ENCODE results near the gene GPC6.

The GPC6 gene

DNA sequence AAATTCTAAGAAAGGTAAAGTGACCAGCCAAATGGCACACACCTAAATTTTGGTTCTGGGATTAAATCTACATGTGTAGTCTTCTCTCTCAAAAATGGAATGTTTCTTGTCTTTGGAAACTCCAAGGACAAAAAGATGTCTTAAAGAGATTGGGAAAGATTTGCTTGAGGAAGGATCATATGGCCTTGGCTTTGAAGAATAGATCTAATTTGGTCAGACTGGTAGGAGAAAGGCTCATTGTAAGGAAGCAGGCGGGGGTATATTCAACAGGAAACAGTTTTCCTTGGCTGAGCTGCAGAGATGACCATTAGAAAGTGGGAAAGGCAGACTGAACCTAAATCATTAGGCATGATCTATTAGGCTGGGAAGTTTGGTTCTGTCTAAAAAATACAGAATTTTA lies 887.6 kb downstream of the GPC6 start:
- DNase-seq (ENCODE audit: low read depth), result no peak

DNA sequence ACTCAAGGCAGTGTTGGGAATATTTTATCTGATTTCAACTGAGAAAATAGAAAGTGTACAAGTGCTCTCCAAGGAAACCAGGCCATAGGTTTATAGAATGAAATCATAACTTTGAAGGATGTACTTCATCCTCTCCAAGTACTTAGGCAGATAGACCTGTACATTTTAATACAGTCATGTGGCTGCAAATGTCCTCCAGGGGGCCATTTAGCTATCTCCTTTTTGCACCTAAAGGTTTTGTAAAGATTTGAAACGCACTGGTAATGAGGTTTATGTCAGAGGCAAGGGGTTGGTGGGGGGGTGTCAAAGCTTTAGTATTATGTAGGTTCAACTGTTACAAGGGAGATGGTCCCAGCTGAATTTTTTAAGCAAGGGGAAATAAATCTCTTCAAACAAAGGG lies 888.4 kb downstream of the GPC6 start:
- DNase-seq (ENCODE audit: low read depth), result no peak

DNA sequence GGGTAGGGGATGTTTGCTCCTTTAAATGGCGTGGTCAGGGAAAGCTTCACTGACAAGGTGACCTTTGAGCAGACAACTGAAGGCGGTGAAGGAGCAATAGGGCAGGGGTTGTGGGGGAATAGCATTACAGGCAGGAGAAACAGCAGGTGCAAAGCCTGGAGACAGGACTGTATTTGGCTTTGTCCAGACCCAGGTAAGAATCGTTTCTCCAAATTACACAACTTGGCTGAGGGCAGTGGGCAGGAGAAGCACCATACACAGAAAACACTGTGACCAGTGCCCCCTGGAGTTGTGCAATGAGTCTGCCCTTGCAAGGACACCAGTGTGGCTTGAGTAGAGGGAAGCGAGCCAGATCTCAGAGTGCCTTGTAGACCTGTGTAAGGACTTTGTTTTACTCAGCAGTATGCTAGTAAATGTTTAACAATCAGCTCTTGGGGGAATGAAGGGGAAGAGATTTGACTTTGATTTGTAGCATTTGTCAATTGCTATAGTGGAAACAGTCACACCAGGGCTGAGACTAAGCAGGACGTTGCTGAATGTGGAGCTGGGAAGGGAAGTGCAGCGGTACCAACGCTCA lies 892.8 kb downstream of the GPC6 start:
- DNase-seq (ENCODE audit: low read depth), result no peak

DNA sequence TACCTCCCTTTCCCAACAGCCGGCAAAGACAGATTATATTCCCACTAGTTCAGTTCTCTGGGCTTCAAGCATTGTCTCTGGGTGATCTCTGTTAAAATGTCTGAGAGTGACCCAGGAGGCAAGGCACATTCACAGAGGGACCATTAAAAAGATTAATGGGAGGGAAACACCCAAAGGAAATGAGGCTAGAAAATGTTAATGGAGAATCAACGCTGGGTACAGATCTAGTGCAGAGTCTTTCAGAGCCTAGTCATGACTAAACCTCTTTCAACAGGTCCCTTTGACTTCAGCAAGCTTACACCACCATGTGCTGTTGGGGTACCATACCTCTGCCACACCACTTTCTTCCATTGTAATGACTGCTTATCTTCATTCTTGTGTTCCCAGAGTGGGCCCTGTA lies 894.3 kb downstream of the GPC6 start:
- DNase-seq (ENCODE audit: low read depth), result no peak

DNA sequence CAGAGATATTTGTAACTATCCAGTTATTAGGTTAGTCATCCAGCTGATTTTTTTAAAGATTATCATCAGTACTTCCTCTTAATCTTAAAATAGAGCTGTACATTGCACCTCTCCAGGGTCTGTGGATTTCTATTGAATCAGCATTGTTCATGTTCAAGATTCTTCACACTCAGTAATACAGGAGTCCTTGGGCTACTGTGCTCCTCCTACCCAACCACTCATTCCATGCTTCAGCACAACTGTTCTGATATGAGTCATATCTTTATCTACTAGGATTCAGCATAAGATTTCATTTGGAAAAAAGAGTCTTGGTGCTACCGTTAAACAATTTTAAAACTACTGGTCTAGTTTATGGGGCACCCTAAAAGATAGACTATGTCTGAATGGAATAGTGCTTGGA lies 895.1 kb downstream of the GPC6 start:
- no peak for DNase-seq (ENCODE audit: low read depth)

DNA sequence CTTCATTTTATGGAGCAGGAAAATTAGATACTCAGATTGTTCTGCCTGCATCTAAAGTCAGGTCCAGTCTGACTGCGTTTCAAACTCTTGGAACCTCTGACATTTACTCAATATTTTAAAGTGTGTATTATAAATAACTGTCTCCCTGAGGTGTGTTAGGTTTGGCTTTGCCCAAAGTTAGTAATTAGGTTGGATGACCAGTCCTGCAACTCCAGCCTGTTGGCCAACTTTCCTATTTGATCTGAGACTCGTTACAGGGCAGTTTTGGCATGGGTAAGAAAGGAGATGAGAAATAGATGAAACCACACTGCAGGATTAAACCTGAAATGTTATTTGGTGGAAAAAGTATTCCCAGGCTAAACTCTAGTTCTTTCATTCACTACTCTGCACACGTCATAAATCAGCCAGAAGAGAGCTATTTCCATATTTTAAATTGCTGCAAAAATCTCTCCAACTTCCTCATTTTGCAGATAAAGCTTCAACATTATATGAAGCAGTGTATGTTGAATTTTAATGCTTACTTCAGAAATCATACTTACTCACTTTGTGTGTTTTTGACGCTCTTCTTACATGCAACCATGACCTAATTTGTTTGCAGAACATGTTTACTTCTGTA lies 895.8 kb downstream of the GPC6 start:
- DNase-seq (ENCODE audit: low read depth), result no peak

DNA sequence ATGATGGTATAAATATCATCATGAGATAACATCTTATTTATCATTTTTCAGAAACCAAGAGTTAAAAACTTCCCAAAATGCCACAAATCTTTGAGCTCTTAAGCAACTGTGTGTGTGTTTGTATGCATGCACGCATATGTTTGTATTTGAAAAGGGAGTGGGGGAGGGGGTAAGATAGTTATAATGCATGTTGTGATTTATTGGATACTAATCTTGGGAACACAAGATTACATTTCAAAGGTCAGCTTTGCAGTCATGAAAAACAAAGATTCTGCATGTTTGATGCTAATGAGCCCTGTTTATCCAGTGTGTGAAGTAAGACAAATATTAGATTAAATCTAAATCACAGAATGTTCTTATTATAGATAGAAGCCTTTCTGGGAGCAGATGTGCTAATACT lies 897.0 kb downstream of the GPC6 start:
- DNase-seq (ENCODE audit: low read depth), result peak; percentile 2

DNA sequence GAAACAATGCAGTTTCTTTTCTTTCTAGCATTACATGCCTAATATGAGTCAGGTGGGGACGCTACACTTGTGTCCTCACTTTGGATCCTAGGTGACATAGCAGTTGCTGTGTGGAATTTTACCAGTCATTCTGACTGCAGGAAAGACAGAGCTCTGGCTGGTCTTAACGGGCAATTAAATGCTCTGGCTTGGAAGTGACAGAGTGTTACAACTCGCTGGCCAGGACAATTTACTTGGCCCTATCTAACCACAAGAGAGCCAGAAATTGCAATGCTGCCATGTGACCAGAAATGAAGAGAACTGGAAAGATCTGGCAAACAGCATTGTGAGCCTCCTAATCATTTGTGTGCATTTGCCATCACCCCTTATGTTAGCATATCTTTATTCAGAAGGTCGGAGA lies 901.8 kb downstream of the GPC6 start:
- DNase-seq (ENCODE audit: low read depth), result no peak

DNA sequence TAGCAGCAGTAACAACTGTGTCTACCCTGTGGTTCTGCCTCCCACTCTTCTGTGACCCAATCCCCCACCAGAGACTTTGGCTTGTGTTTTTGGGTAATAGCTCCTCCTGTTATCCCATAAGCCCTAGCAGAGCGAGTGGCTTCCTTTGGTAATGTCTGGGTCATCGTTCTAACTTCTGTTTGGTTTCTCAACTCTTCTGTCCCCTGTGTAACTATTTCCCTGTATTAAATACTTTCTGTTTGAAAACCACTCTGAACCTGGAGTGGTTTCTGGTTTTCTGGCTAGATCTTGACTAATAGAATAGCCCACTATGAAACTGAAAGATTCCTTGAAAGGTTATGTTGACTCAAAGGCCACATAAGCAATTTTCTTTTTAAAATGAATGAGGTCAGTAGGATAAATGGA lies 902.9 kb downstream of the GPC6 start:
- no peak for DNase-seq (ENCODE audit: low read depth)

DNA sequence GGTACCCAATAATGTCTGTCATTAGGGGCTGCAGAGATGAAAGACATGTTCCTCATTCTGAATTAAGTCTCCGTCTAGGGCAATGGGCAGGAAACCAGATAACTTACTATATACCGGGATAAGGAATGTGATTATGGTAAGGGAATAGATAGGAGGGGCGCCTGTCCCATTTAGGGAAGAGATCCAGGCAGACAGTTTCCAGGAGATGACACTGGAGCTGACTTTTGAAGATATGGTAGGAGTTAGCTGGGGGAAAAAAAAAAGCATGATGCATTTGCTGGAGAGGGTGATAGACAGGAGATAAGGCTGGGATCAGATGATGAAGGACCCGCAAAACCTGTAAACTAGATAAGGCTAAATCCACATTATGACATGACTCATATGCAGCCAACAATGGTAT lies 912.2 kb downstream of the GPC6 start:
- no peak for DNase-seq (ENCODE audit: low read depth)

DNA sequence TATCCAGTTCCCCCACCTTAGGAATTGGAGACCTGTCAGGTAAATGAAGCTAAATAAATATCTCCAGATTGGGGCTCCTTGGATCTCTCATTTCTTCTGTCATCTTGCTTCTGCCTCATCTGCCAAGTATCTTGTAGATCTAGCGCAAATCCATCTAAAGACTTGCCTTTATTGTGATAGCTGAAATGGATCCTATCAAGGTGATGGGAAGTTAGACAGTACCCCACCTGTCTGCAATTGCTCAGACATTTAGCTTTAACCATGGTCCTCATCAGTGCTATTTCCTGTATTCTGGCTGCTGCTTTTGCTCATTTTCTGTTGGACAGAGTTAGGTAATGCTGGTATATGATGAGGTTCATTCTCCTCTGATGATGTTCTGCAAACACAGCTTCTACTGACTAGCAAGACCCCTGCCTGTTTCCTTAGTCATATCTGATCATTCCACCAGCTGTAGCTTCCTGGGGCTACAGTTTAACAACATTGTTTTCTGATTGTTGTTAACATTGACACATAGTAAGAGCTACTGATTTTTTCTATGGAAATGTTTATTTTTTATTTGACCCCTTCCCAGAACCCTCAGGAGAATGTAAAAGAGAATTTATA lies 912.9 kb downstream of the GPC6 start:
- no peak for DNase-seq (ENCODE audit: low read depth)

DNA sequence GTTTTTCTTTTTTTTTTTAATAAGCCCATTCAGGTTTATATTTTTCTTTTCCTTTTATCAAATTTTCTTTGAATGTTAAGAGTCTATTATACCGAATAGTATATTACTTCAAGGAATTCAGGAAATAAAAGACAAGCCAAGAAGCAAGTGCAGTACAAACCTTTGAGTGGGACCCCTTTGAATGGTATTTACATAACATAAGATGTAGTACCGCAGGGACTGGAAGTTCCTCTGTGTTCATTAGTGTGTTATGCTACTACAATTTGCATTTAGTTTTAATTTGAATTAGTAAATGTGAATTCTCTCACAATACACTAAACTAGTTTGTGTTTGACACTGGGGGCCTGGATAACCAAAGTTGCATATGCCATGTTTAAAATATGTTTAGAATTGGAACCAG lies 913.4 kb downstream of the GPC6 start:
- DNase-seq (ENCODE audit: low read depth), result no peak

DNA sequence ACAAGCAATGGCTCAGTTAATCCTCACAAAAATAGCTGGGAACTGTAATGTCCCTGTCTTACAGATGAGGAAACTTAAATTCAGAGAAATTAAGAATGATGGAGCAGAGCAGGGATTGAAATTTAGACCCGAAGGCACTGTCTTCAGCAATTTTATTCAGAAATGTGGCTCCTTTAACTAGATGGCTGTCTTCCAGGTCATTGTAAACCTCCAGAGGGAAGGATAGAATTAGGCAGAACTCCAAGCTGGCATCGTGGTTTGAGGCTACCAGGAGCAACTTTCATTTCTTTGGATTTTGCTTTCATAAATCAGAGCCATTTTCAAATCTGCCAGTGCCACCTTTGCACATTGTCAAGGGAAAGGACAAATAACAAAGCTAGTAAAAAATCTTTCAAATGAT lies 913.9 kb downstream of the GPC6 start:
- peak; percentile 21 for DNase-seq (ENCODE audit: low read depth)

DNA sequence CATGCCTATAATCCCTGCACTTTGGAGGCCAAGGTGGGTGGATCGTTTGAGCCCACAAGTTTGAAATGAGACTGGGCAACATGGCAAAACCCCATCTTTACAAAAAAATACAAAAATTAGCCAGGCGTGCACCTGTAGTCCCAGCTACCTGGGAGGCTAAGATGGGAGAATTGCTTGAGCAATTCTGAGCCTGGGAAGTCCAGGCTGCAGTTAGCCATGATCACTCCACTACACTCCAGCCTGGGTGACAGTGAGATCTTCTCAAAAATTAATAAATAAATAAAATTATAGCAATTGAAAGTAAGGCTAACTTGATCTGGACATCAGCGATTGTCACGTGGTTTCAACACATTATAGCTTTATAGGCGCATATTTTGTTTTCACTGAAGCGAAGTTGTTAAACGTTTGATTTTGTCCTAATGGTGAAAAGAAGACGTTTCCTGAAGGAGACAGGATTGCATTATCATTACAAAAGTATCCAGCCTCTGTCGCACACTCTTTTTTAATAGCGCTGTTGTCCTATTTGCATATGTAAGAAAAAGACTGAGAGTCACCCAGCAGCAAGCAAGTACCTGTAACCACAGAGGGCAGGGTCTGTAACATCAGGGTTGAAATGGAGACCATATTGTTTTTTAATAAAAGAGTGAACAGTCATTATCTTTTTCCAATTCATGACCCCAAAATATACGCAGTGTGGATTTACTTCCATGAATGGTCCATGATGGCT lies 917.2 kb downstream of the GPC6 start:
- DNase-seq (ENCODE audit: low read depth), result no peak

DNA sequence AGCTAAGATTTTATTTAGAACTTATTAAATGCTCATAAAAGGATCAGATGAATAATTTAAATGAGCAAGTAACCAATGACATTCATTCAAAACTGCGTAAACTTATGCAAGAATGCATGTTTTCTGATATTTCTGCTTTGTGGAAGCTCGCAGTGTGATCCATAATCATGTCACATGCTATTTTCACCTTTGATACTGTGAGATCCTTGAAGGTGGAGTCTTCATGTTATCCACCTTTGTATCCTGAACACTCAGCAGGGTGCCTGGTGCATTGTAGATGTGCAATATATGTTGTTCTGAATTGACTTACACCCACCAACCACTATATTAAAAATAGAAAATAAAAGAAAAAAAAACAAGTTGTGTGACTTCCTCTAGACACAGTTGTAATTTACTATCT lies 919.4 kb downstream of the GPC6 start:
- no peak for DNase-seq (ENCODE audit: low read depth)

DNA sequence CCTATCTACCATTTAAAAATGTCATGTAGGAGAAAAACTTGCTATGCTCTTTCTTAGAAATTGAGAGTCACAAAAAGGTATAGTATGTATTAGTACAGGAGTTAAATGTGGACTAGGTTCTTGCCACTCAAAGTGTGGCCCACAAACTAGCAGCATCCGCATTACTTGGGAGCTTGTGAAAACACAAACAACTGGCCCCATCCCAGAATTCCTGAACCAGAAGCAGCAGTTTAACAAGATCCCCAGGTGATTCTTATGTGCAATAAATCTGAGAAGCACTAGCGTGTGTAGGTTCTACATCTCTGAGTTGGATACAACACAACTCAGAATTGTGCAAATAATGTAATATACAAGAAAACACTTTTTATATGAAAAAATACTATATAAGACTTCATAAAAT lies 927.0 kb downstream of the GPC6 start:
- DNase-seq (ENCODE audit: low read depth), result no peak

DNA sequence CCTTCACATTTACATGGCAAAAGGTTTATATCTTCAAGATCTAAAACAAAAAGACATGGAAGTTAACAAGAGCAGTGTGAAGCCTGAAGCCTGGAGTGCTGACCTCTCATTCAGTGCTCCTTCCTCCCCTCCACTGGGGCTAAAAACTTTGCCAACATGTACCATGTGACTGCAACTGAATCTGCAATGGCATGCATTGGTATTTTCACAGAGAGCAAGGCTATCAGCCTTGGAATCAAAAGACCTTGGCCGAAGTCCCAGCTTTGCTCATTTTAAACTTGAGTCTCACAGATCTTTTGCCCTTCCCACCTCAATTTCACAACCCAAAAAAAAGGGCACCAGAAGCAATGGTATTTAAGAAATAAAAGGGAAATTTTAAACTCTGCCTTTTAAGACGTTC lies 927.8 kb downstream of the GPC6 start:
- DNase-seq (ENCODE audit: low read depth), result peak; percentile 89

DNA sequence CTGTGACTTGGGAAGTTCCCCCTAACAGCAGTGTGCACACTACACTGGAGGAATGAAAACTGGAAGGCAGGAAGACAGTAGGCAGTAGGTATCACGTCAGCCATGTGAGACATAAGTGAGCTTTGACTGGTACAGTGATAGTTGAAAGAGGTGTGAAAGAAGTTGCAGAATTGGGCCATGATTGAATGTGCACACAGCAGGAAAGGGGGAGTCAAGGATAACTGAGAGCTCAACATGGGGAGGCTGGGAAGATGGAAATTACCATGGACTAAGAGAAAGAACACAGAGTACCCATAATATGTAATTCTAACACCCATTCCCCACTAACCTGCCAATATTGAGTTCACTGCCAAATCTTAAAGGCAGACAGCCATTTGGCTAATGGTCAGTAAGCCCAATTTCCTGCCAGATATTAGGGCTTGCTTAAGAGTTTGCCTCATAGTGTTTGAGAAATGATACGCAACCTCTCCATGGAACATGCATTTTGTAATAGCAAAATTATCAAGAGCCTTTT lies 931.2 kb downstream of the GPC6 start:
- DNase-seq (ENCODE audit: low read depth), result peak; percentile 81

DNA sequence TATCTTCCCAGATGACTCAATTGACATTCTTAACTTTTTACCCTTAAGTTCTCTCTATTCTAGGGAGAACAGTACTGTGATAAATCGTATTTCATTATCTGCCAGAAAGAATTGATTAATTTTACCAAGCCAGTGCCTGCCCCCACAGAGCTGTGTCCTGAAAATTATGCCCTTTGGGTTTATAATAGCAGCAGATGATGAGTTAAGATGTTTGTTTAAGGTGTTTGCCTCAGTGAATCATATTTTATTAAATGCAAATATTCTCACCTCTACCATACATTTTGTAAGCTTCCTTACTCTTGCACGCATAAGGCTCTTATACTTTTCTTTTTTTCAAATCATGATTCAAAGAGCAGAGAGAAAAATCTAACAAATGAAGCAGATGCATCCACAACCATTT lies 934.3 kb downstream of the GPC6 start:
- DNase-seq (ENCODE audit: low read depth), result no peak

DNA sequence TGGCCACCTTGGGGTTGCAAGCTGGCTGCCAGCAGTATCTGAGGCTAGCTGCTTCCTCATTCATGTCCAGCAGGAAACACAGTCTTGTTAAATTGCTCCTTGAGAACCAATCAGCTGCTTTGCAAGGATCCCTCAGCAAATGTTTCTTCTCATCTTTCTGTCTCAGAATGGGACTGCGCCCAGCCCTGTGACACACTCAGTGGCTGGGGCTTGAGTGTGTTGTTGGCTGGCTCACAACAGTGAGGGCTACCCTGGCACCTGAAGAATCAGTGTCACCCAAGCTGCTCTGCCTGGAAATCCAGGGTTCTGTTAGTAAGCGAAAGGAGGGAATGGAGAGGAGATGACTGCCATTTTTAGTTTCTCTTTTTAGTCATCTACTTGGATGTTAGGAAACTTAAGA lies 935.7 kb downstream of the GPC6 start:
- DNase-seq (ENCODE audit: low read depth), result no peak

DNA sequence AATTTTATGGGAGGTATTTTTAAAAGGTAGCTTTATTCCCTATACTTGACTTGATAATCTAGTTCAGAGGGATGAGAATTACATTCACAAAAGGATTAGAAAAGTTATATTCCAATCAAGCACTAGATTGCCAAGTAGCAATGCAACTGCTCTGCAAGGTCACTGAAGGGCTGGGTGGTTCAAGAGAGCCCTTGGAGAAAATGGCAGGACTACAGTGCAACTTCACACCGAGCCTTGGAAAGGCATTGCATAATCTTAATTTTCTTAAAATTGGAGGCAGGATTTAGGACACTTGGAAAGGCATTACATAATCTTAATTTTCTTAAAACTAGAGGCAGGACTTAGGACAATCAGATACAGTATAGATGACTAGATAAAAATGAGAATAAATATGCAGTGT lies 936.9 kb downstream of the GPC6 start:
- no peak for DNase-seq (ENCODE audit: low read depth)

DNA sequence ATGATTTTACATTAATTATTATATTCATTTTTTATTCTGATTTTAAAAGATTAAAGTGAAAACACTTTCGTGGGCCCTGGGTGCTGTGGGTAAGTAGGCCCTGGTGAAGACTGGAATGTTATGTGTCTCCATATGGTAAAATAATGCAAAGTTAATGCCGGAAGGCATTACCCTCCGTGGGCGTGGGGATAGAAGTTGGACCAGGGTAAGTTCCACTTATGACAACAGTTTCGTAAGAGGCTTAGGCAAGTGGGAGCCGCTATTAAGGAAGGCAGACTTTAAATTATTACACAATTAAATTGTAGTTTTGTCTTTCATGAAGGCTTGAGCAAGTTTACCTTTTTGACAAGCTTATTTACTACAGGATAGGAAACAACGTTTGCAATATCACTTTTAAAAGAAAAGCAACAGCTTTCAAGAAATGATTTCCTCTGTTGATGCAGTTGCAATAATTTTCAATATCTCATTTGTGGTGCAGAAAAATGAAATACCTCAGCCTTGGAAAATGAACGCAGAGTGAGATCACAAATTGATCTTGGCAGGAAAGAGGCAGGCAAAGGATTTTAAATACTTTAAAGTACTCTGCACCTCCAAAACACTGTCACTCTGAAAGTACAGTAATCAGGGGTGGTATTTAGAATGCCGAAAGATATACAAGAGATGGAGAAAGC lies 942.3 kb downstream of the GPC6 start:
- DNase-seq (ENCODE audit: low read depth), result no peak

Data from fibroblast of gingiva (primary cell).